Iris pigment epithelial cell (primary cell): ENCODE data around the gene PSMC2.
A peak's percentile ranks its signal among the peaks of the same experiment; 100 is the strongest.

Source experiments
- DNase-seq: peaks from one replicate; pipeline ENCODE4 v3.0.0-alpha.2; 2011; ENCODE audit warnings: low read depth

PSMC2 gene

DNA sequence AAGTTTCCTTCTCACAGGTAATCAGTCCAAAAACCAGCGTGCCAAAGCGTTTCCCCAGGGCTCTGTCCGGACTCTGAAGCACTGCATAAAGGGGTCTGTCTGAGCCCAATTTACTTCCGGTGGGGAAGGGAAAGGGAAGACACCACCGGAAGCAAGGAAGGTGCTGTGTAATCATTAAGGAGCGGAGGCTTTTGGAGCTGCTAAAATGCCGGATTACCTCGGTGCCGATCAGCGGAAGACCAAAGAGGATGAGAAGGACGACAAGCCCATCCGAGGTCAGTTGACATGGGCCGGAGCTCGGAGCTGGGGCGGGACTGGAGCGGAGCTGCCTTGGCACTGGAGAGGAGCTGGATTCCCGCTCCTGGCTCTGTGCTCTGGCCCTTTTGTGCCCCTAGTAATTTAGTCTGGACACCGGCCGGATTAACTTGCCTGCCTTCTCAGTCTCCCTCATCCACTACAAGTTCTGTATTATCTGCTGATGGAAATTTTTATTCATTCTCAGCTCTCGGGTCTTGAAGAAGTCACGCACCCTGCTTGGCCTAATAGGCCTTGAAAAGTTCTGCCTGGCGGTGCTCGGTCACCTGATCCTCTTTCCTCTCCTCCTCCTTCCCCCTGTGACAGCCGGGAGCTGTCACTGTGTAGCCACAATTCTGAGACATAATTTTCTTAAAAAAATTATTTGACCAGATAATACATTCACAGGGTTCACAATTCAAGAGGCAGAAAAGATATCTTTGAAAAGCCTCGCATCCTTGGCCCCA lies at the start of gene PSMC2:
TSS of gene PSMC2 (plus strand) at position 137 of the 761 bp plus-strand sequence. CDS start at position 206, 69 bp downstream.
- peak; percentile 92 for DNase-seq

DNA sequence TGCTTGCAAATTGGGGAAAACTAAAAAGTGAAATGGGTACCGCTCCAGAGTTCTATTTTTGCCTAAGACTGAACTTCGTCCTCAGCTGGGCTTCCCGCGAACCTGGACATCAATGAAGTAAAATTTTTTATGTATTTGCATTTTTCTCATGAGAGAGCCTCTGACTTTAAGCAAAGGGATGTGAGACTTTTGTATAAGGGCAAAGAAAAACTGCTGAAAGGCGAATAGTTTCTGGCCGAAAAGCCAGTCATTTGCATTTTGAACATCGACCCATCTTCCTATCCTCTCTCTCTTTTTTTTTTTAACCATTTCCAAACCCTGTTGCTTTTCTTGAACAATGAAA lies 49.6 kb upstream of the PSMC2 start:
- DNase-seq, result no peak

DNA sequence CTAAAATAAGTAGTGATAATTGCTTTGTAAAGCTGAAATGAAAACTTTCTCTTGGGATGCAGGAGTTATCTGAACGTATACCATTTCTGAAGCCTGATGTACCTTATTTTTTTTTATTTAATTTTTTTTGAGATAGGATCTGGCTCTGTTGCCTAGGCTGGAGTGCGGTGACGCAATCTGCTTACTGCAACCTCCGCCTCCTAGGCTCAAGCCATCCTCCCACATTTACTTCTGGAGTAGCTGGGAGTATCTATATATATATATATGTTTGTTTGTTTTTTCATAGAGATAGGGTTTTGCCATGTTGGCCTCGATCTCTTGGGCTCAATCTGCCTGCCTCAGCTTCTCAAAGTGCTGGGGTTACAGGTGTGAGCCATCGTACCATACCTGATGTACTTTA lies 47.8 kb upstream of the PSMC2 start:
- no peak for DNase-seq

DNA sequence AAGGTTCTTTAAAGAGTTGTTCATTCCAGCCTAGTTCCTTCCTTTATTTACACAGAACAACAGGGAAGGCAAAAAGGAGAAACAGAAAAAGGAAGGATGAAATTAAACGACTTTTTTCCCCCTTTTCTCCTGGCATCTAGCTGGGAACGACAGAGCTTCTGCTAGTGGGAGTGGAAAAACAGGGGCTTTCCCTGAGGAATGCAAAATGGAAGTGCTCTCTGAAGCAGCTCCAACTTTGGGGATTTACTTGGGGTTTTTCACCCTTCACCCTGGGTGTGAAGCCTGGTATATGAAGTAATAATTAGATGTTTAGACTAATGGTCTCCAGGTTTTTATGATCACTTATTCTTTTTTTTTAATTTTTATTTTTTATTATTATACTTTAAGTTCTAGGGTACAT lies 46.0 kb upstream of the PSMC2 start:
- DNase-seq, result no peak

DNA sequence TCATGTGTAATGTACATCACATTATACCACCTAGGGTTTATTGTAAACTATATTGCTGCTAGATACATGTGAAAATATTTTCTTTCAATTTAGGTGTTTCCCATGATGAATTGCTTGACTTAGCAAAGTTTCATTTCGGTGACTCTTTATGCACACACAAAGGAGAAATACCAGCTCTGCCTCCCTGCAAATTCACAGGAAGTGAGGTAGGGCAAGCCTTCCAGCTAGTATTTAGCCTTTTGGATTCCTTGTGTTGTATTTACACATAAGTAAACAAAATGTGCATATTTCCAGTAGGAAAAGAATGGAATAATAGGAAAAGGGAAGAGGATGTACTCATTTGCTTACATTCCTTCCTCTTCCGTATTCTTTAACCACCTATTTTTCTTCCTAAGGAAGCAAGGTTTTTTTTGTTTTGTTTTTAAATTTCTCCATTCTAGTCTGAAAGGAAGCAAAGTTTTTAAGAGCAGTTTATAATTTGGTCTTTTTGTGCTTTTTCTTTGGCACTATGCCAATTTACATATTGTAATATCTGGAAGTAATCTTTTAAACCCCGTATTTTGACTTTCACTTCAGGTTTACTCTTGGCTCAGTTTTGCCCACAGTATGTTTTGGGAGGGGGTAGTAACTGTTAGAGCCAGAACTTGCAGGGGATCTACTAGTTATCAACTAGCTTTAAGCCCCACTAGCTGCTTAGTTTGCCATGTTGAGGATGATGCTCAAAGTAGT lies 39.8 kb upstream of the PSMC2 start:
- no peak for DNase-seq

DNA sequence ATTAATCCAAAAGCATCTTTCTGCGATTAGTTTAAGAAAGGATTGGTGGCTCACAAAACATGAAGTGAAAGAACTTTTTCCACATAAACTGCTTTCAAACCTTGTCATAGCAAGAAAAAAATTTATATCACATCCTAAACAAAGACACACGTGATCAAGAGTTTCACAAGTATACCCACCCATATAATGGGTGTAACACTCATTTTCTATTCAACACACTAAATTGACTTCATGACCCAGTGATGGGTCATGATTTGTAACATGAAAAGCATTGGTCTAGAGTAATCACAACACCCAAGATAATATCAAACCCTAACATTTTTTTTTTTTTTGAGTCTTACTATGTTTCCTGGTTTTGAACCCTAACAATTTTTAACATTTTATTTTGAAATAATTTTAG lies 32.6 kb upstream of the PSMC2 start:
- no peak for DNase-seq

DNA sequence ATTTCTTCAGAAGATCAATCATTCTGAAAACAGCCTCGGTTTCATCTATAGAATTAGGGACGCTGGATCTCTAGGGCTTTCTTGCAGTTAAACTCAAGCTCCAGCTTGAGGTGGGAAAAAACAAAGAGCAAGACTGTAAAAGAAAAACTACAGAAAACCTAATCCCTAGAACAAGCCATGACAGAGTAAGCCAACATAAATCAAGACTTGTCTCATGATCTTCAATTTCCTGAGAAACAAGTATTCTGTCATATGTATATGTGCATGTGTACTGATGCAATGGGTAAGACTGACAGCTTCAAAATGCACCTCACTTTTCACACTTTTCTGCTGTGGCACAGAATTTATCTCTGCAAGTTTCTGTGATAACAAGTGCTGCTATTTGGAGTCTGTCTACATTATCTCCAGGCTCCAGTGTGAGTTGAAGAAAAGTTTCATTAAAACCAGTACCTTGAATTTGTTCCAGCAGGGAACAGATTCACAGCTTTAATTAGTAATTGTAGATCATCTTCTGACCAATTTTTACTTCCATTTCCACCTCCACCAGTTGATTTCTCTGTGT lies 31.0 kb upstream of the PSMC2 start:
- no peak for DNase-seq

DNA sequence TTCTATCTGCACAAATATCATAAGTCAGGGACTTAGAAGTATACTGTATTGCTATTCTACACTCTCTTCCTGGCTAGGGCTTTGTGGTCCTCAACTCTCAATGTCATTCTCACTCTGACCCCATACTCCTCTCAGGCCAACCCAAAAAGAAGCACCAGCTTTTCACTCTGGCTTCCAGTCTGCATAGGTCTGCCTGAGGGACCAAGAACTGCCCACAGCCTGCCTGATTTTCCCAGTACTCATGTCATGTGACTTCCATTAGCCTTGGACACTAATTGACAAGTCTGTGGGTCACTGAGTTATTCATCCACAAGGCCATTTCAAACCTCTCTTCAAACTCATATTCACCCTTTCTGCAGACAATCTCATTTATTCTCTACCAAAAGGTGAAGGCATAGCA lies 30.4 kb upstream of the PSMC2 start:
- DNase-seq, result no peak

DNA sequence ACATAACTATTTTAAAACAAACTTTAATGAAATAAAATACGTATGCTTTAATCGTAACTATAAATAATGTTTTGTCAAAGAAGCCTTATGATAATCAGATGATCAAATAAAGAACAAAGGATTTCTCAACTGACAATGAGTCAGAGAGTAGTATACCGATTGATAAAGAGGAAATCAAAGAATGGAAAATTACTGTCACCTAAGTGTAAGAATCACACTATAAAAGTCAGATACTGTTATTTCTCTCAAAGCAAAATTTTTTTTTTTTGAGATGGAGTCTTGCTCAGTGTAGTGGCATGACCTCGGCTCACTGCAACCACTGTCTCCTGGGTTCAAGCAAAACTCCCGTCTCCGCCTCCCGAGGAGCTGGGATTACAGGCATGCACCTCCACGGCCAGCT lies 21.7 kb upstream of the PSMC2 start:
- DNase-seq, result no peak

DNA sequence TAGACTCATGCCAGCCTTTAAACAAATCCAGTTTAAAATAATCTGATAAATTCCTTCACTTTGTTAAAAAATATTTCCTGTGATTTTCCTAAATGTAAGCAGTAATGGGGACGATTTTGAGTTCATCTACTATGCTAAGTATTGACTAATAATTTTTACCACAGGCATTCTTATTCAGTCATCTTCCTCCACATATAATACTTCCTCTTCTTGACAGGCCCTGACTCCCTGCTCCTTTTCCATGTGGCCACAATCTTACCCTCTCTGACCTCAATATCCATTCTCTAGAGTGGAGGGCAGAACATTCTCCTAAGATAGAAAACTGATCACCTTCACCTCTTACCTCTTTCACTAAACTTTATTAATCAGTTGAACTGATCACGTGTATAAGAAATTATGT lies 10.7 kb upstream of the PSMC2 start:
- DNase-seq, result no peak

DNA sequence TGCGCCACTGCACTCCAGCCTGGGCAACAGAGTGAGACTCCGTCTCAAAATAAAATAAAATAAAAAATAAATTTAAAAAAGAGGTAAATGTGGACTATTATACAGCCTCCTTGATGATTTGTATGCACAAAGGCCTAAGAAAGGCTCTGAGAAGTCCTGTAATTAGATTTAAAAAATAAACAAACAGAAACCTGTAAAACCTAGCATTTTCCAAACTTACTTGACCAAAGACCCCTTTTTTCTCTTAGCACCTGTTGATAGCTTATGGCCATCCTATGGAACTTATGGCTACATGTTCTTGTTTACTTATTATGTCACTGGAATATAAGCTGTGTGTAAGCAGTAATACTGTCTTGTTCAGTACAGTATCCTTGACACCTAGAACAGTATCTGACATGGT lies 8.6 kb upstream of the PSMC2 start:
- DNase-seq, result no peak

DNA sequence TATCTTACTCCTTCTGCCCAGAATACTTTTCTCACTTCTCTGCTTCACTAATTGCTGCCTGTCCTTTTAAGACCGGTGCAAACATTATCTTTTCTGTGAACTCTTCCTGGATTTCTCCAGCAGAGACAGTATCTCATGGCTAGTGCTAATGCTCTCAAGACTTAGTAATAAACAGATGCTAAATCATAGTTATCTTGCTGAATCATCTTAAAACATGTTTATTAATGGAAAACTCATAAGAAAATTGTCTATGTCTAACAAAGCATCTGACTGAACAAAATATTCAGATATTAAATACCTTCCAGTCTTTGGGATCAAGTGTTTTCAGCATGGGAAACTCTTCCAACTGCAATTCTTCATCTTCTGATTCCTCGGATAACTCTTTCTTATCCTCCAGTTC lies 6.0 kb upstream of the PSMC2 start:
- DNase-seq, result no peak

DNA sequence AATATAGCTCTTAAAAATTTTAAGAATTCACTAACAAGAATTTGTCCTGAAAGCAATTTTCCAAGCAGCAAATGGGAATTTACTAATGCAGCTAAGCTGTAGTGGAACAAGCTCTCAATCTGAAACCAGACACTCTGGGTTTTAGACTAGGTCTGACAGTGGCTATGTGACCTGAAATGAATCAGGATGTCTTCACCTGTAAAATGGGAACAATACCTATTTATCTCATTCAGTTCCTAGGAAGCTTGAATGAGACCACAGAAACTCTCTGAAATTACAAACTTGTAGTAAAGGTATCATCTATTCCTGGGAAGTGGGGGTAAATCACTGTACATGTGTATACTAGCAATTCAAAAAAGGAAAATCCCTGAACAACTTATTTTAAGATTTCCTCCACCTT lies 4.1 kb upstream of the PSMC2 start:
- DNase-seq, result peak; percentile 10

DNA sequence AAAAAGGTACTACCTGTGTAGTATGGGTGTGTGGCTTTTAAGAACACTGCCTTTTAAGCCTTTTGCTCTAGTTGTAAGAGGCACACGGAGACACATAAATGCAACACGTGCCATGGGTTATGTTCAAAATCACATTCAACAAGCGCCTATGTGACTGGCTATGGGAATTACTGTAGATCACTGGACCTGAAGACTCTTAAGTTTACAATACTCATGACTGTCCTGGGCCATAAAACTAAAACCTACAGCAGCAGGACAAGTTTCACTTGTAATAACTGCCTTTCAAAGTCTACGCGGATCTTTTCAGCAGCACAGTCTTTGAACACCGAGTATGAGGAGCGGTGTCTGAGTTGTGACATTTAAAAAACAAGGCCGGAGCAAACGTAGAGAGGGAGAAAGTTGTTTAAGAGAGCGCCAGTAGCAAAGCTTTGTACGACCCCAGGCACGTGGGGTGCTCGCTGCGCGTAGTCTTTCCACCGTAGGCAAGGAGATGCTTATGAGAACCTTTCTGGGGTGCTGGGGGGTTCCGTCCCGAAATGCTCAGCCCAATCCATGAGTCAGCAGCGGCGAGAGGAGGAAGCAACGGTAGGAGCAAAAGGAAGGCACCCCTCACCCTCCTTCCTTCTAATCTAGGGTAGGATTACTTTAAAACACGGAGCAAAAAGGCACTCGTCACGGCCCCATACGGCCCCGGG lies 3.5 kb upstream of the PSMC2 start:
- DNase-seq, result peak; percentile 55

DNA sequence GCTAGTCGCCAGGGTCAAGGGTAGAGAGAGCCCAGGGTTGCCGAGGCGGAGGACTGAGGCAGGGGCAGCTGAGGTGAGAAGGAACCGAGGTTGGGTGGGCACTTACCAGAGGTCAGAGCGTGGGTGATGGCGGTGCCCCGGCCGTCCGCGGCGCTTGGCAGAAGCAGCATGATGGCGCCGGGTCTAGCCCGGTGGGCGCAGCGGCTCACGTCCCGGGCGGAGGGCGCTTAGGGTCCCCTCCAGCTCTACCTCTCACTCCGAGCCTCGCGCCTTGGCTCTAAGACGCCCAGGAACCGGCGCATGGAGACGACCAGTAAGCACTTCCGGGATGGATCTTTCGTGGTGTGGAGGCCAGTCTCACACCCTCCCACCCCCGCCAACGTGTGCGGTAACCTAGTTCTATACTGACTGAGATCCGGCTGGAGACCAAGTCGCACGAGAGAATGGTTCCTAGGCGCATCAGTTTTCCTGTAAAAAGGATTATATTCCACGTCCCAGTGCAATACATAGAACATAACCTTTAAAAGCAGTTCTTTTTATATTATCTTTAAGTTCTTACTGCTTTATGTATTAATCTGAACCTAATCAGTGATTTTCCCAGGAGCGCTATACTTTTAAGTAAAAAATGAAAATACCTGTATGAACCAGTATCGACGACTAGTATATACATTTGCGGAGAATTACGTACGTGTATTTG lies 2.8 kb upstream of the PSMC2 start, which contains the start of gene DNAJC2:
TSS of gene DNAJC2 (minus strand) at position 315 of the 697 bp plus-strand sequence. CDS start at position 170, 145 bp downstream.
- DNase-seq, result peak; percentile 96

DNA sequence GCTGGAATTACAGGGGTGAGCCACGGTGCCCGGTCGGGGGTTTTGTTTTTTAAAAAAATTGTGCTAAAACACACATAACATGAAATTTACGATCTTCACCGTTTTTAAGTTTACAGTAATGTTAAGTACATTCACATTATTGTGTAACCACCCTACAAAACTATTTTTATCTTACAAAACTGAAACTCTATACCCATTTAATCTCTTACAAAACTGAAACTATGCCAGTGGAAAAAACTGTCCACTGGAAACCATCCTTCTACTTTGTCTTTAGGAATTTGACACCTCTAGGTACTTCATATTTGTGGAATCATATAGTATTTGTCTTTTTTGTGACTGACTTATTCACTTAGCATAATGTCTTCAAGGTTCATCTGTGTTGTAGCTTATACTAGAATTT lies 1.0 kb upstream of the PSMC2 start:
- peak; percentile 7 for DNase-seq

DNA sequence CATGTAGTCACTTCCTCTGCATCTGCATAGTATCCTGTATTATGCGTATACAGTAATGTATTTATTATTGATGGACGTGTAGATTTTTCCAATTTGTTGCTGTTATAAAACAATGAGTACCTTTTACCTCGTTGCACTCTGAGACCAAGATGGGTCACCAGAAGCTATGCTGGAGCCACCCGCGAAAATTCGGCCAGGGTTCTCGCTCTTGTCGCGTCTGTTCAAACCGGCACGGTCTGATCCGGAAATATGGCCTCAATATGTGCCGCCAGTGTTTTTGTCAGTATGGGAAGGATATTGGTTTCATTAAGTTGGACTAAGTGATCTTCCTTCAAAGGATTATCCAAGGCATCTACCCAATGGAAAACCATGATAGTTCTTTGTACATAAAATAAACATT lies 1.0 kb downstream of the PSMC2 start:
- no peak for DNase-seq

DNA sequence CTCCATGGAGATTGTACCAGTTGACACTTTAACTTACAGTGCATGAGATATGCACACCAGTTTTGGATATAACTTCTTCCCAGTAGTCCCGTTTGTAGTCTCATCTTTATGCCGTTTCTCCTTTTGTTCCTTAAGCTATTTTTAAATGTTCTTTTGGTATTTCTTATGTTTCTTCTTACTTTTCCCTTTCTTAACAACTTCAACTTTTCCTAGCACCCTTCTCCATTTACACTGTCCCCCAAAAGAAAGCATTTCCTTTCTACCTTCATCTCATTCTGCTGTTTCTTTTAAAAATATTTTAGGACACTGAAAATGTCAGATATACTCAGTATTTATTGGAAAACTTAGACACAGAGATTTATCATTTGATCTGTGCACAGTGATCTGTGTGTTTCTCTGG lies 1.5 kb downstream of the PSMC2 start:
- no peak for DNase-seq

DNA sequence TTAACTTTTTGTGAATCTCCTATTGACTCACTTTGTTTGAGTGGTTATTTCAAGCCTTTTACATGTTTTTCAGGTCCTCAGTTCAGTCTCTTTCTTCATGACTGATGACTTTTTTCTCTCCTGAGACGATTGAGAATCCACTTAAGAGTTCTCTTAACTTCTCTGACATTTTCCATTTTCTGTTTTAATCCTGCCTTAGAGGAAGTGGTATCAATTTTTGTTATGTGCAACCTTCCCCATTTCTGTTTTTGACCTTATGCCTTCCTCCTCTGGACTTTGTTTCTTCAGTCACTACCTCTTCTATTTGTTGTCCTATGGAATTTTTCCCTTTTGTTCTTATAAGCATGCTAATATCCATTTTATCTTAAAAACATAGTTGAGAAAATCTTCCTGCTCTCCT lies 2.4 kb downstream of the PSMC2 start:
- DNase-seq, result no peak

DNA sequence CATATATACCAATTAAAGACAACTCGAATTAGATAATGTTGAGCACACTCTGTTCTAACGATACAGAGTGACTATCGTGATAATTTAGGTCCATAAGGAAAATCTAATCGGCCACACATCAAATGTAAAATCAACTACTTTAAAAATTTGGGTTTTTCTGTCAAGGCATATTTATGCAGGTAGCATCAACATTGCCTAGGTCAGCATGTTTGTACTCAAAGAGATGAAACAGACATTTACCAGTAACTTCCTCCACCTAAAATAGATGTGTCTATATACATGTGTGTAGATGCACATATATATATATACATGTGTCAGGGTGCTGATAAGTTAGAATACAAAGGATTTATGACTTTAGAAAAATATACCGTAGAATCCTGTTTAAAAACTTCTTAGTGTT lies 22.0 kb downstream of the PSMC2 start:
- DNase-seq, result no peak

DNA sequence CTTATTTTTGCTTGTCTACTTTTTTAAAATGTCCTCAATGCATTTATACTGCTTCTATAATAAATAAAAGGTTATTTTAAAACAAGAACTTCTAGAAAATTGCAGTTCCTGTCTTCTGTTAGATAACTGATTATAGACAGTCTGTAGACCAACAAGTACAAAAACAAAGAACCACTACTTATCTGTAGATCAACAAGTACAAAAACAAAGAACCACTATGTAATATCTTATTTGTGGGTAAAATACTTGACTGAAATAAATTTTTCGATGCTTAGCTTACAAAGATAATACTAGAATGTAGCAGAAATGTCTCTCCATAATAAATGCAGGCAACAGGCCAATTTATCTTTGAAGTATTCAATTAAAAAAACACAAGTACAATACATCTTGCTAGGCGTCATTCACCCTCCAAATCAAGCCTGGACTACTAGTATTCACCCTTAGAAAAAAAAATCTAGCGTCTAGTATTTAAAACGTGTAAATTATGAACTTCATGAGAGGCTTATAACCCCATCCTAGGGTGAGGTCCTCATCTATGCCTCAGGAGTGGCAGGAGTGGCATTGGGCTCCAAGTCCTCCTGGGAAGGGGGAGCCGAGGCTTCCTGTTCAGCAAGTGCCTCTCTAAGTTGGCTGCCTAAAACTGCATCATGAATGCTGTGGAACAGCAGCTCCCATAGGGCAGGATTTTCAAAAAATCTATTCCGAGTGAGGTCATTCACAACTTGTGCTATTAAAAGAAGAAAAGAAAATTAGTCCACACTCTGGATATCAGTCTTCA lies 26.6 kb downstream of the PSMC2 start:
- no peak for DNase-seq
